SK-N-SH (cell line): ENCODE measurements around the gene HECW1. TPM values are rescaled to one million over a fixed set of nuclear protein-coding genes. Genes with fewer than 3 reads are reported as not detected.

Experiments used
- CTCF ChIA-PET: fragments of 300-600, 350-600 bp; formaldehyde crosslinking; extraction: SDS; loops from one replicate; lab custom pipeline; 2021; lab: Yijun Ruan, JAX
- POLR2A ChIA-PET: fragments of 350-600 bp; sonication (Branson Sonifier 250); formaldehyde crosslinking; extraction: SDS; loops from one replicate; lab custom pipeline; 2020; ENCODE audit warnings: antibody characterized with exemption, inconsistent platforms; lab: Yijun Ruan, JAX
- DNase-seq: peaks from one replicate; pipeline ENCODE4 v3.0.0; 2012
- H2AFZ ChIP-seq: fragments of 200-600 bp; sonication (generic); 2 replicates; pipeline ENCODE4 v1.8.1; 2016; ENCODE audit warnings: antibody characterized with exemption, mild to moderate bottlenecking, low read depth
- H3F3A ChIP-seq: fragments of 200-600 bp; sonication (generic); replicated peaks from 2 replicates; pipeline ENCODE3; 2016; ENCODE audit warnings: antibody characterized with exemption, mild to moderate bottlenecking; ENCODE audit not compliant: insufficient read depth
- H3K27ac ChIP-seq, 2 experiments: fragments of 200-500 bp in 1 of 2; fragments of 200-600 bp in 1 of 2; sonication (Bioruptor generic) in 1 of 2; sonication (generic), shearing (Covaris generic) in 1 of 2; 2 replicates each; pipeline versions ENCODE4 v1.5.1 to v1.6.1; 2014 to 2016; ENCODE audit warnings: low read depth in 2 of 2, inconsistent platforms in 1 of 2, low read length in 1 of 2, mild to moderate bottlenecking in 1 of 2, mixed read lengths in 1 of 2
- H3K27me3 ChIP-seq: fragments of 200-600 bp; sonication (generic), shearing (Covaris generic); 2 replicates; pipeline ENCODE4 v1.6.1; 2016; ENCODE audit warnings: mixed run types; ENCODE audit not compliant: insufficient read depth
- H3K36me3 ChIP-seq, 2 experiments: fragments of 200-500 bp in 1 of 2; fragments of 200-600 bp in 1 of 2; sonication (Bioruptor generic) in 1 of 2; sonication (generic) in 1 of 2; replicated peaks in 1 of 2; 2 replicates each; pipeline versions ENCODE3 to v1.5.1; 2014 to 2016; ENCODE audit warnings: low read length in 1 of 2, mild to moderate bottlenecking in 1 of 2; ENCODE audit not compliant: insufficient read depth in 2 of 2, control insufficient read depth in 1 of 2
- H3K4me1 ChIP-seq, 2 experiments: fragments of 200-500 bp in 1 of 2; fragments of 200-600 bp in 1 of 2; sonication (Bioruptor generic) in 1 of 2; sonication (generic), shearing (Covaris generic) in 1 of 2; 2 replicates each; pipeline versions ENCODE4 v1.5.1 to v1.6.1; 2014 to 2016; ENCODE audit warnings: low read depth in 1 of 2, low read length in 1 of 2, mixed run types in 1 of 2; ENCODE audit not compliant: insufficient read depth in 2 of 2, control insufficient read depth in 1 of 2
- H3K4me2 ChIP-seq: fragments of 200-600 bp; sonication (generic), shearing (Covaris generic); 2 replicates; pipeline ENCODE4 v1.6.1; 2017; ENCODE audit warnings: mixed run types
- H3K4me3 ChIP-seq, 2 experiments: fragments of 200-500 bp in 1 of 2; fragments of 200-600 bp in 1 of 2; sonication (Bioruptor generic) in 1 of 2; sonication (generic), shearing (Covaris generic) in 1 of 2; 2 replicates each; pipeline versions ENCODE4 v1.5.1 to v1.8.1; 2014 to 2016; ENCODE audit warnings: low read depth in 2 of 2, inconsistent platforms in 1 of 2, low read length in 1 of 2, mild to moderate bottlenecking in 1 of 2, mixed read lengths in 1 of 2, moderate library complexity in 1 of 2
- H3K79me2 ChIP-seq: fragments of 200-600 bp; sonication (generic); 2 replicates; pipeline ENCODE4 v1.8.1; 2017; ENCODE audit warnings: mild to moderate bottlenecking; ENCODE audit not compliant: insufficient read depth
- H3K9ac ChIP-seq: fragments of 200-600 bp; sonication (generic); 2 replicates; pipeline ENCODE4 v1.6.1; 2017; ENCODE audit warnings: mixed run types
- H3K9me2 ChIP-seq: fragments of 200-600 bp; sonication (generic); 2 replicates; pipeline ENCODE4 v1.6.1; 2017; ENCODE audit warnings: mixed run types
- H3K9me3 ChIP-seq: fragments of 200-600 bp; sonication (generic); 2 replicates; pipeline ENCODE4 v1.6.1; 2017; ENCODE audit warnings: mixed run types, mild to moderate bottlenecking, moderate library complexity
- H4K20me1 ChIP-seq: fragments of 200-600 bp; sonication (generic); 2 replicates; pipeline ENCODE4 v1.6.1; 2017; ENCODE audit warnings: mild to moderate bottlenecking, mixed run types; ENCODE audit not compliant: insufficient read depth
- CHD2 ChIP-seq: fragments of 150-350 bp; IDR thresholded peaks from 2 replicates; pipeline ENCODE4 v1.6.1; 2018; ENCODE audit warnings: low read length; ENCODE audit not compliant: partially characterized antibody
- FOSL2 ChIP-seq: IDR thresholded peaks from 2 replicates; pipeline ENCODE4 v1.4.0; 2012; ENCODE audit warnings: low read depth, mild to moderate bottlenecking, moderate library complexity, borderline replicate concordance
- FOXJ3 ChIP-seq: sonication (generic); formaldehyde crosslinking; IDR thresholded peaks from 2 replicates; pipeline ENCODE4 v1.5.1; 2020; ENCODE audit warnings: mild to moderate bottlenecking, missing genetic modification reagents
- FOXM1 ChIP-seq: IDR thresholded peaks from 2 replicates; pipeline ENCODE4 v1.4.0; 2012; ENCODE audit warnings: low read depth, mild to moderate bottlenecking
- GATA2 ChIP-seq: sonication (generic); formaldehyde crosslinking; IDR thresholded peaks from 2 replicates; pipeline ENCODE4 v1.5.0; 2020; ENCODE audit warnings: mild to moderate bottlenecking, missing genetic modification reagents
- IRF3 ChIP-seq: fragments of 150-350 bp; IDR thresholded peaks from 2 replicates; pipeline ENCODE4 v1.6.1; 2016; ENCODE audit warnings: mild to moderate bottlenecking, low read depth, low read length
- JUND ChIP-seq: IDR thresholded peaks from 2 replicates; pipeline ENCODE4 v1.4.0; 2012
- MAX ChIP-seq: IDR thresholded peaks from 2 replicates; pipeline ENCODE4 v1.4.0; 2012; ENCODE audit warnings: low read depth
- NFIC ChIP-seq: IDR thresholded peaks from 2 replicates; pipeline ENCODE4 v1.4.0; 2012; ENCODE audit warnings: borderline replicate concordance
- NRF1 ChIP-seq: IDR thresholded peaks from 2 replicates; pipeline ENCODE4 v1.6.1; 2012; ENCODE audit warnings: low read depth, mild to moderate bottlenecking, low read length
- POLR2AphosphoS5 ChIP-seq: IDR thresholded peaks from 2 replicates; pipeline ENCODE4 v1.6.1; 2012; ENCODE audit warnings: low read depth, low read length
- RAD21 ChIP-seq: IDR thresholded peaks from 2 replicates; pipeline ENCODE4 v1.6.1; 2012; ENCODE audit warnings: mild to moderate bottlenecking, low read length
- RFX5 ChIP-seq: IDR thresholded peaks from 2 replicates; pipeline ENCODE4 v1.6.1; 2012; ENCODE audit warnings: mild to moderate bottlenecking, improper control_type of control experiment, low read length
- RXRA ChIP-seq: IDR thresholded peaks from 2 replicates; pipeline ENCODE4 v1.4.0; 2012; ENCODE audit warnings: low read depth, mild to moderate bottlenecking, borderline replicate concordance
- SIN3A ChIP-seq: IDR thresholded peaks from 2 replicates; pipeline ENCODE4 v1.6.1; 2012; ENCODE audit warnings: low read depth, mild to moderate bottlenecking, low read length, moderate library complexity, borderline replicate concordance
- TAF1 ChIP-seq: IDR thresholded peaks from 2 replicates; pipeline ENCODE4 v1.6.1; 2012; ENCODE audit warnings: low read depth, mild to moderate bottlenecking, low read length, moderate library complexity, borderline replicate concordance
- TEAD4 ChIP-seq: IDR thresholded peaks from 2 replicates; pipeline ENCODE4 v1.4.0; 2012; ENCODE audit warnings: mild to moderate bottlenecking, borderline replicate concordance; ENCODE audit not compliant: insufficient read depth
- USF1 ChIP-seq: IDR thresholded peaks from 2 replicates; pipeline ENCODE4 v1.4.0; 2012; ENCODE audit warnings: low read depth, borderline replicate concordance
- YY1 ChIP-seq: IDR thresholded peaks from 2 replicates; pipeline ENCODE4 v1.4.0; 2012; ENCODE audit warnings: low read depth, mild to moderate bottlenecking
- ZBTB33 ChIP-seq: IDR thresholded peaks from 2 replicates; pipeline ENCODE4 v1.4.0; 2012; ENCODE audit warnings: low read depth, borderline replicate concordance
- WGBS: methylation state at CpG from one replicate; pipeline ENCODE4 v1.1.6; 2017; ENCODE audit warnings: low lambda C conversion rate; 5-methylcytosine and 5-hydroxymethylcytosine counted together
- polyA plus RNA-seq, 3 experiments: library from polyadenylated mRNA; depleted of rRNA; stranded (reverse); fragments of >200 nt; gene quantifications; 2 replicates each; pipeline ENCODE4 v1.2.3, GENCODE V29; 2012

HECW1 gene
- polyA plus RNA-seq, 1 of the 3 experiments (the other 2 are of a cell fraction), result not detected

GRCh38 chr7:43351683-43352082, 239.2 kb downstream of the HECW1 start:
- Histone ChIP-seq H3F3A (no peaks in the 10 kb centered on the region), H3K9me3 (0 out of 2 replicates have a peak, but pooled peaks cover 10% of the 10 kb centered on the region), H3K4me3 (no peak overlapping the region), H3K36me3 (no peaks in the 10 kb centered on the region), H4K20me1 (no peaks in the 10 kb centered on the region), H3K4me1 (no peaks in the 10 kb centered on the region), H2AFZ (no peak overlapping the region), H3K79me2 (no peaks in the 10 kb centered on the region), H3K4me2 (no peak overlapping the region), H3K27ac (no peak overlapping the region), H3K27me3 (no peaks in the 10 kb centered on the region), H3K9ac (no peak overlapping the region), H3K9me2 (no peaks in the 10 kb centered on the region)
- CTCF ChIA-PET, result no interaction called here
- TF ChIP-seq JUND (no peak), POLR2AphosphoS5 (no peak), FOXJ3 (no peak), ZBTB33 (no peak), FOSL2 (no peak), TAF1 (no peak), IRF3 (no peak), SIN3A (no peak), RXRA (no peak), NFIC (no peak), RAD21 (no peak), CHD2 (no peak), FOXM1 (no peak), TEAD4 (no peak), YY1 (no peak), MAX (no peak), RFX5 (no peak), USF1 (no peak), GATA2 (CRISPR knock-in tag) (no peak), NRF1 (no peak)
- DNase-seq, result no peak
- POLR2A ChIA-PET, result no interaction called here
- WGBS, result 24% methylated on average over 3 of the region's 3 CpGs
